GM18519 (cell line): Measurements from ENCODE around the gene CYP27C1.
"Not testable (repeated sequence)": the region's sequence is repeated elsewhere in the genome, so short reads cannot be mapped to it uniquely, and the experiment has no call there.

Experiments
- ATAC-seq: cut with Tn5 transposase; IDR thresholded peaks from one replicate; pipeline ENCODE4 v1.9.1; 2021; ENCODE audit warnings: mild to moderate bottlenecking, moderate library complexity; ENCODE audit not compliant: unreplicated experiment, low FRiP score

The CYP27C1 gene

DNA sequence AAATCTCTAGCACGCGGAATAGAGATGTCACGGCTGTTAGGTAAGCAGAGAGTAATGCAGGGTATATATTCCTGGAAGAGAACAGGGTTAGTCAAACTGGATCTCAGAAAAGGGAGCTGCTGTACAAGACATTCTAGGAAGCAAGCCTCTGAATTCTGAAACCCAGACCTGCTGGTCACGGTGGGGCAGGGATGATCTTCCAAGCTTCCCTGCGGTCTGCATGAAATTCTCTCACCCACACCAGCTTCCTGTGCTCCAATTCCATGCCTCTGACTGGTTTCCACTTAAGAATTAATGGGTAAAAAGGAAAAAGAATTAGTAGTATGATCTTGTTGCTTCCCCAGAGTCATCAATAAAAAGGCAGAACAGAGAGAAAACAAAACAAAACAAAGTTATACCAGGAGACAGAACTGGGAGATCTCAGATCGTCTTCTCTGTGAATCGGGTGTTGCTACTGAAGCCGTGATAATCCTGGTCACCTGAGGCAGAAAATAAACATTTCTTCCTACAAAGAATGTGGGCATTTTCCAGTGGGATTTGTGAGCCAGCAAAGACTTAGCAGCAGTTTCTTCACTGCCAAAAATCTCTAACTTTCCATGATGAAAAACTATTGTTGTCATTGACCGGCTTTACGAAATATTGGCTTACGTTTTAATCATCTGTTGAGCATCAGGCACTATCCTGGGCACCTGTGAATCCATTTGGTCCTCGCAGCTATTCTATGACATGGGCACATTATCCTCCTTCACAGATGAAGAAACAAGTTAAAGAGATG, 5.3 kb upstream of the CYP27C1 start:
- no peak for ATAC-seq

DNA sequence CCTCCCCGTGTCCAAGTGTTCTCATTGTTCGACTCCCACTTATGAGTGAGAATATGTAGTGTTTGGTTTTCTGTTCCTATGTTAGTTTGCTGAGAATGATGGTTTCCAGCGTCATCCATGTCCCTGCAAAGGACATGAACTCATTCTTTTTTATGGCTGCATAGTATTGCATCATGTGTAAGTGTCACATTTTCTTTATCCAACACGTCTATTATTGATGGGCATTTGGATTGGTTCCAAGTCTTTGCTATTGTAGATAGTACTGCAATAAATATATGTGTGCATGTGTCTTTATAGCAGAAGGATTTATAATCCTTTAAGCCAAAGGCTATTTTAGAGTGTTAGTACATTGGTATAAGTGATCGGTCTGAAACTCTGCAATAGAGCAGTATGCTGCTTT, 4.0 kb upstream of the CYP27C1 start:
- not testable (repeated sequence) for ATAC-seq

DNA sequence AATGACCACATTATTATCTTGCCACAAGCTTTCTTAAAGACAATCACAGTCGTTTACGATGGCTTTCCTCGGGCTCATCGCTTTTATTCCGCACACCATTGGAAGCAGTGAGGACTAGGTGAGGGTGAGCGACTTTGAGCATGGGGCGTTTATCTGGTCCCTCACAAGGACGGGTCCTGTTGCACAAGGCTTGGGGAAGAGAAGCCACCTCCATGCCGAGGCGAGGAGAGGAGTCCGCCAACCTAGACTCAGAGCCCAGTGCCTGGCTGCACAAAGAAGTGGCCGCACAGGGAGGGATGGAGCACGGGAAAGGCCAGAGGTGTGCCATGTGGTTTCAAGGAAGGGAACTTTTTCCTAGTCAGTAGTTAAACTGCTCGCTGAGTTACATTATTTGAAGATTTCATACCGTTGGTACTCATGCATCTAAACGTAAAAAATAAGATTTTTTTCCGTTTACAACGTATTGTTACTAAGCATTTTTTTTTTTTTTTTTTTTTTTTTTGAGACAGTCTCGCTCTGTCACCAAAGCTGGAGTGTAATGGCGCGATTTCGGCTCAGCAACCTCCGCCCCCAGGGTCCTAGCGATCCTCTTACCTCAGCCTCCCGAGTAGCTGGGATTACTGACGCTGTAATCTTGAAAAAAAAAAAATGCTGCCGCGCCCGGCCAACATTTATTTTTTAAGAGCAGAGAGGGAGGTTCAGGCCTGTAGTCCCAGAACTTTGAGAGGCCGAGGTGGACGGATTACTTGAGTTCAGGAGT, 849 bp upstream of the CYP27C1 start:
- ATAC-seq: no peak

DNA sequence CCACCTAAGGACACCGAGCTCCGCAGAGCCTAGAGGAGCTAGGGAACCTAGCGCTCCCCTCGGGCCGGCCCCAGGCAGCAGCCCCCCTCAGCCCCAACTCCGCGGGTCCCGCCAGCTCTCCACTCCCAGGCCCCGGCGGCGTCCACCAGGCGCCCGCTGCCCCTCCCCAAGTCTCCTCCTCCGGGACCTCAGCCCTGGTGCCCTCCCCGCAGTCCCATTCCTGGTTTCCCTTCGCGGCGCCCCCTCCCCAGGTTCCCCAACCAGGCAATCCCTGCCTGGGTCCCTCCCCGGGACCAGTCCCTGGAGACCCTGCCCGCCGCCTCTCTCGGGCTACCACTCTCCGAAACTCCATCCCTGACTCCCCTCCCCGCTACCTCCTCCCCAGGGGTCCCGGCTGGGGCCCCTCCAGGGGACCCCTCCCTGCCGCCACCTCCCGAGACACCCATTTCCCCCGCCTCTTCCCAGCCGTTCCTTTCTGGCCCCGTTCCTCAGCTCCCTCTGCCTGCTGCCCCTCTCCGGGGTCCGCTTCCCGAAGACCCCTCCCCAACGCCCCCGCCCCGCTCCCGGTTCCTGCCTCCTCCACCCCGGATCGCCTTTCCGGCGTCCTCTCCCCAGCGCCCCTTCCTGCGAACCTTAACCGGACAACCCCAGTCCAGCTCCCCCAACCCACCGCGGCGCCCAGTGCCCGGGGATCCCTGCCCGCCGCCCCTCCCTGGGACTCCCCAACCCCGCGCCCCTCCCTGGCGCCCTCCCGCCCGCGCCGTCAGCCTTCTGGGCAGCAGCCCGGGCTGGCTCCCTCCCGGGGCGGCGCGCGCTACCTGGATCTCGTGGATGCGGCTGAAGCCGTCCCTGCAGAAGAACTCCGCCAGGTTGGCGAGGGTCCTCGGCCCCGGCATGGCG, 678 bp downstream of the CYP27C1 start:
- ATAC-seq: no peak

DNA sequence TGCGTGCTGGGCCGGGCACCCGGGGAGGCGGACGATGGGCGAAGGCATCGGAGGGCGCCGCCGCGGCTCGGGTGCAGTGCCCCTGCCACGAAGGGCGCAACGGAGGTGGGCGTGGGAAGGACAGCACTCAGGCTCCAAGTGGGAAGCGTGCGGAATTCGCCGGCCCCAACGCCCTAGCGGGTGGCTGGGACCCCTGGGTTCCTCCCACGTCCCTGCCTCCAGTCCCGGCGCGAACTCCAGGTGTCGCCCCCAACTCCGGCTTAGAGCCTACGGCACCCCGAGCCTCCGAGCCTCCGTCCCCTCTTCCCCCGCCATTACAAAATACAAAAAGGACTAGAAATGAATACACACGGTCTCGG, 1.3 kb downstream of the CYP27C1 start:
- no peak for ATAC-seq

DNA sequence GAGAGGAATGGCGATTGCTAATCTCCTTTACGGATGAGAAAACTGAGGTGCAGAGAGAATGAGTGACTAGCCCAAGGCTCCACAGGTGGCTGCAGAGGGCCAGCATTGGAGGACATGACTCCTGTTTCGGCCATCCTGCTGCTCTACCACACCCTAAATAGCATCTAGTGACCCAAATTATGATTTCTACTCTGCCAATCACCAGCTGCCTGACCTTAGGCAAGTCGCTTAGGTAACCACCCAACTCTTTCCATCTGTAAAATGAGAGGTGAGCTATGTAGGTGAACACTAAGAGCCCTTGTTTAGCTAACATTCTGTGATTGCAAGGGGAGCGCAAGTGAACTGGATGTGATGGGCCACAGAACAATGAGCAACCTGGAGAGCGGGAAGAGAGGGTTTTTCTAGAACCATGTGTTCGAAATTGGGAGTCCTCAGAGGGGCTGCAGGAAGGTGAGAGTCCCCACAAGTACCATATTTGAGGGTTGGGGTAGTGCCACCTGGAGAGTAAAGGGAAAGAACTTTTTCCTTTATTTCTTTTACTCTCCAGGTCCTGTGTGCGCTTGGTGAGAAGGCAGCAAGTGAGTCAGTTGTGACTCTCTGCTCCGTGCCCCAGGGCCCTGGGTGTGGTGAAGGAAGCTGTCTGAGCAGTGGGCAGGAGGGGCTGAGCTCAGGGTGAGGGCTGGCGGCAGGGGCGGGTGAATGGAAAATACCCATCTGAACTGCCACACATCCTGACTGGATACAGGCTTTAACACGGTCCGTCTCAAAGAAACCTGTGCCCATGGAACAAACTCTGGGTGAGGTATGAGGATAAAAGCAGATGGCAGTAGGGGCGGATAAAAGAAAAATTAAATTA, 2.4 kb downstream of the CYP27C1 start:
- ATAC-seq: no peak

DNA sequence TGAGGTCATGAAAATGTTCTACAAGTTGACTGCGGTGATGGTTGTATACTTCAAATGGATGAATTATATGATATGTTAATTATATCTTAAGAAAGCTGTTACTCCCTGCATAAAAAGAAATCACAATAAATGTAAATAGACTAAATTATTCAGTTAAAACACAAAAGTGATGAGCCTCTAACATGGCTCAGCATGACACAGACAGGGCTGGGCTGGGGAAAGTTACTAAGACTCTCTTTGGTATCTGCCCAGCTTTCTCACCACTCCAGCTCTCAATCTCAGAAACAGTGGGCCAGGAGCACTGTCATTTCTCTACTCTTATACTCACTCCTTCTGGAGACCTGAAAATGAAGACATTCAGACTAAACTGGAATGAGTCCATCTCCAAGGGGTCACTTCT, 3.5 kb downstream of the CYP27C1 start:
- ATAC-seq: no peak

DNA sequence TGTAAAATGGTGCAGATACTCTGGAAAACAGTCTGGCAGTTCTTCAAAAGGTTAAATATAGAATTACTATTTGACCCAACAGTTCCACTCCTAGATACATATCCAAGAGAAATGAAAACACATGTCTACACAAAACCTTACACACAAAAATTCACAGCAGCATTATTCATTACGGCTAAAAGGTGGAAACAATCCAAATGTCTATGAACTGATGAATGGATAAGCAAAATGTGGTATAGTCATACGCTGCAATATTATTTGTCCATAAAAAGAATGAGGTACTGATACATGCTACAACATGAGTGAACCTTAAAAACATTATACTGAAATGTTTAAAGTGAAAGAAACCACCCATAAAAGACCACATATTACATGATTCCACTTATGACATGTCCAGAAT, 4.0 kb downstream of the CYP27C1 start:
- ATAC-seq: no peak

DNA sequence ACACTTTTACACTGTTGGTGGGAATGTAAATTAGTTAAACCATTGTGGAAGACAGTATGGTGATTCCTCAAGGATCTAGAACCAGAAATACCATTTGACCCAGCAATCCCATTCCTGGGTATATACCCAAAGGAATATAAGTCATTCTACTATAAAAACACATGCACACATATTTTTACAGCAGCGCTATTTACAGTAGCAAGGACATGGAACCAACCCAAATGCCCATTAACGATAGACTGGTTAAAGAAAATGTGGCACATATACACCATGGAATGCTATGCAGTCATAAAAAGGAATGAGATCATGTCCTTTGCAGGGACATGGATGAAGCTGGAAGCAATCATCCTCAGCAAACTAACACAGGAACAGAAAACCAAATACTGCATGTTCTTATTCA, 5.9 kb downstream of the CYP27C1 start:
- ATAC-seq: not testable (repeated sequence)

DNA sequence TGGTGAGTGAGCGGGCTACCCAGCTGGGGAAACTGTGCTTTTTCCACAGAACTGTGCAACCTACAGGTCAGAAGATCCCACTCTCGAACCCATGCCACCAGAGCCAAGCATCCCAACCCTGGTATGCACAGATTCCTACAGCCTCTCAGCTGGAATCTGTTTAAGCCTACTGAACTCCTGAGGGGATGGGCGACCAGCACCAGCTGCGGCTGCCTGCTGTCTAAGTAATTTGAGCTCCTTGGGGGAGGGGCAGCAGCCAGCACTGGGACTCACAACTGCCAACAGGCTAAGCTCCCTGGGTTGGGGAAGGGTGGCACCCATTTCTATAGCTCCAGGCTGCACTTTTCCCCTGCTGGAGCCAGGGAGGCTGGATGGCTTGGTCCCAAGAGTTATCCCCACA, 11.8 kb downstream of the CYP27C1 start:
- no peak for ATAC-seq

DNA sequence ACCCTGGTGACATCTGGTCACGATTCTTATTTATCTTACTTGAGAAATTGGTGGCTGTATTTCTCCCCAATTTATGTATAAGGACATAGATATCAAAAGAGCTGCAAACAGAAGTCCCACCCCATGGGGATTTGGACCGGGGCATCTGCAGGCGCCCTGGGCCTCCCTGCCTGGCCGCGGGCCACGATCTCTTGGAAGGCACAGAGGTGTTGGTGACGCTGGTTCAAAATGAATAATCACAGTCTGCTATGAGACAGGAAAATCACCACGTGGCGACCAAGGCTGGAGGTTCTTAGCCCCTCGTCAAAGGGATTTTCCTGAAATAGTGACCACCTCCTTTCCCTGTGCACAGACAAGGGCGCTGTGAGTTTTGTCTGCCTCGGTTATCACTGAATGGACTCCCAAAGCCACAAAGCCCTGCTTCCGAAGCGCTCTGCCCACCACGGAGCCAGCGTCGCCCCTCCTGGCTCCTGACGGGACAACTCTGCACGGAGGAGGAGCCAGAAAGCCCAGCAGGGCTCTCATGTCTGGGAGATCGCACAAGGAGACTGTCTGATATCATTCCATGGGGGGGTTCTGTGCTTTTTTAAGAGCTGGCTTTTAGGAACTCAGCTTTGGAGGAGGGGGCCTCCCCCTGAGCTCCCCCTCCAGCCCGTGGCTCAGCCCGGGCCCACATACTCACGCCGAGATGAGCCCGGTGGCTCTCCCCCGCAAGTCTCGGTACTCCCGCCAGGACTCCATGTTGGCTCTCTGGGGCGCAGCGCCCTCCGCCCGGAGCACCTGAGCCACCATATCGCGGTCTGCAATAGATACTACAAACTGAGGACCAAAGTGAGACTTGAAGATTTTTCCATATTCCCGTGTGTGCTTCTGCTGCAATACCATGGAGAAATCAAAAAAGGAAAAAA, 14.6 kb downstream of the CYP27C1 start:
- ATAC-seq: no peak

DNA sequence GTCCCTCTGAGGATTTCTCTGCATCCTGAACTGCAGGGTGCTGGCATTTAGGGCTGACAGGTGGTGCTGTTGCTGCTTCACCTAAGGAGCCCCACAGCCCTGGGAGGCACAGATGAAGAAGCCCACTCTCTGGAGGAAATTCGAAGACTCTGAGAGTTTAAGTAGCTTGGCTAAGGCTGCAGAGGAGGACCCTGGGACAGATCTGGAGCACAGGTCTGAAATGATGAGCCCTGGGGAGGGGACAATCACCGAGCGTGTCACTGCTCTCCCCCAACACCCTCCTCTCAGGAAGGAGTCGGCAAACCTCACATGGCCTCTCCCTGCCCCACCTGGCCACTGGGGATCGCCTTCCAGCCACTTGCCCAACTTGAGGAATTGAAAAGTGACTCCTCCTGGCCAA, 18.6 kb downstream of the CYP27C1 start:
- no peak for ATAC-seq

DNA sequence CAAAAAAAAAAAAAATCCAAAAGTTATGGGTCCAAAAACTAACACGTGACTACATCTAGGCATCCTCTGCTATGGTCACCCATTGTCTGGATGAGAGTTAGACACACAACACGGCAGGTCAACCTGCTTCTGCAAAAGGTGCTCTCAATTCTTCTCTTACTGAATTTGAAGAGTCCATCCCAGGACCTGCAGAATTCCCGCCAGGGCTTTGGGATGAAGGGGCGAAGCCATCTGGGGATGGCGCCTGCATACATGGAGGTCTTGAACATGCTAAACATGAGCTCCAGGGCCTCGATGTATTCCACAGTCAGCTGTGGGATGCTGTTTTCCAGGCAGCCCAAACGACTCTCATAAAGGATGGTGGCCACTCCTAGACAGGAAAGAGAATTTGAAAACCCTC, 19.1 kb downstream of the CYP27C1 start:
- ATAC-seq: no peak

DNA sequence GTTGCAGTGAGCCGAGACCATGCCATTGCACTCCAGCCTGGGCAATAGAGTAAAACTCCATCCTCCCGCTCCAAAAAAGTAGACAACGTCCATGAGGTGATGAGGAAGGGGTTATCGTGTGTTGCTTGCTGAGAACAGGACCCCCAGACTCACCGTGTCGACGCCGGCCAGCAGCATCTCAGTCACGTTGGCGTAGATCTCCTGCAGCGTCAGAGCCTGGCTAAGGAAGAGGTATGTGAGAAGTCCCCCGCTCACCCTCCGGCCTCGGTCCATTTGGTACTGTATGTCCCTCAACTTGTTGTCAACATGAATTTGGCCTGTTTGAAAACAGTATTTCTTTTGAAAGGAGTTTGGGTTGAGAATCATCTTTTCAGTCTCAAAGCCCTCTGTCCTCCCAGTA, 20.9 kb downstream of the CYP27C1 start:
- no peak for ATAC-seq

DNA sequence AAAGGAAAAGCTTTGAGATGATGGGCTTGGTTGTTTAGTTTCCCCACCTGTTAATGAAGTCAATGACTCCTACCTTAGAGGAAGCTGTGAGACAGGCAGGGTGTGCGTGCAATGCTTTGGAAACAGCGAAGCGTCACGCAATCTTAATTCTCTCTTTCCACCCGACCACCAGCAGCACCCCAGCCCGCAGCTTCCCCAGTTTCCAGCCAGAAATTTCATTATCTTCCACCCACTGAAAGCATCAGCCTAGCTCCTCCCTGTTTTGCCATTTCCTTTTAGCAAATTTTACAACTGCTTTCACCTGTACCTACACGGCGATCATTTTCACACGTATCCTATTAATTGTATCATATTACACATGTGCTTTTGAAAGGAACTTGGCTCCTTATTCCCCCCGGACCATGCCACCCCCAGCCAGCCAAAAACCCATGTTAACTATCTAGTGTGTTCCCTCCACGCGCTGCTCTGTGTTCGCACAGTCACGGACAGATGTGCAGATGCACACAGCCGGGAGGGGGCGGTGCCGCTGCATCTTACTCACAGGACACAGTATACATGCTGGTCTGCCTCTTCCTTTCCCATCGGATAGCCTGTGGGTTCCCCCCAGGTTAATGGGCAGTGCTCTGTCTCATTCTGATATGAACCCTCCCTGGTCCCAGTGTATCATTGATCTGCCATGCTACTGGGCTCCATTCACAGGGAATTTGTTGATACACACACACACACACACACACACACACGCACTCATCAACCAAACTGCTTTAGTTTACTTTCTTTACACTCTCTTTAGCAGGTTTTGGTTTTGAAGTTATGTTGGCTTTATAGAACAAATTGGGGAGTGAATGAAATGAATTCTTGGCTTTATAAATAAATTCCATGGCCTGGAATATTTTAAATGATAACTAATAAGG, 22.4 kb downstream of the CYP27C1 start:
- peak; percentile 85 for ATAC-seq

DNA sequence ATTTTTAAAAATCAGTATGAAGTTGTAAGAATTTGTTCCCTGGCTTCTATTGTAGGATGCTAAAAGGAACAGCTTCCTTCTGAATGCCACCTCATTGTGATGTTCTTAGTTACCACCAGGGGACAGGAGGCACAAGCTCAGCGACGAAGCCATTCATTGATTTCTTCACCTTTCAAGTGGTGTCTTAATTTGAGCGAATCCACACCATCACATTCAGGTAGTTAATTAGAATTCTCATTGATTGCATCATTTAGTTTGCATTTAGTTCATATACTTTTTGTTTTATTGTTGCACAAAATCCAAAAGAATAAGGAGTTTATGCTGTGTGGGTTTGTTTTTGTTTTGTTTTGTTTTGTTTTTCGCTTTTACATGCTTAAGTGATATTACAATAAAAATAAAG, 23.1 kb downstream of the CYP27C1 start:
- ATAC-seq: no peak

DNA sequence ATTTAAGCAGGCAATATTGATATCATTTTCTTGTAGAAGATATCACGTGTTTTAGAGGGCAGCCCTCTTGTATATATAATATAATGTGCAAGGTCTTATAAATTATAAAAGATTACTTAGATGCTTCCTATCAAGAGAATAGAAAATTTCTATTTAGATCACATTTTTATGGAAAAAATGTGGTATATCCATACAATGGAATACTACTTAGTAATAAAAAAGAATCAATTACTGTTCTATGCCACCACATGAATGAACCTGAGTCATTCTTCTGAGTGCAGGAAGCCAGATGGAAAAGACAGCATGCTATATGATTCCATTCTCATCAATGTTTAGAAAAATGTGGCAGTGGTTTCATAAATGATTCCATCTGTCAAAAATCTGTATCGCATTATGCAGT, 23.6 kb downstream of the CYP27C1 start:
- ATAC-seq: no peak
